ENCODE data around the gene CES2. TPM values are rescaled to one million over a fixed set of nuclear protein-coding genes. Genes with fewer than 3 reads are reported as not detected.
"Not testable (repeated sequence)": the region's sequence is repeated elsewhere in the genome, so short reads cannot be mapped to it uniquely, and the experiment has no call there.

The CES2 gene
- total and polyA plus RNA-seq, 3 experiments from 2014 or later = 23.5 to 26.6 (median 23.8) TPM

GRCh38 chr16:66944971-66945370, 9.7 kb downstream of the CES2 start:
- H3K9me3 ChIP-seq (ENCODE audit: low read length); CTCF ChIA-PET; H3K4me3 ChIP-seq (ENCODE audit: low read length); H3K4me1 ChIP-seq (ENCODE audit: insufficient read depth, low read length); DNase-seq; H3K27ac ChIP-seq (ENCODE audit: low read depth, low read length); H3K4me3 Mint-ChIP-seq; H3K9me3 Mint-ChIP-seq; H3K27ac Mint-ChIP-seq; POLR2A ChIA-PET: not testable (repeated sequence)
- peaks cover 19% of the 10 kb centered on the region for H3K36me3 ChIP-seq (ENCODE audit: insufficient read depth, low read length)
- peaks cover 10% of the 10 kb centered on the region for H3K27me3 ChIP-seq (ENCODE audit: insufficient read depth, low read length, poor library complexity, severe bottlenecking)
- Mint-ChIP-seq H3K4me1 (peaks cover 13 to 25% (median 15%) of the 10 kb centered on the region in 3 donors), H3K36me3 (peaks cover 0 to 40% (median 5%) of the 10 kb centered on the region in 3 donors), H3K27me3 (peaks cover 9 to 19% of the 10 kb centered on the region in 2 donors)

- no peak overlapping the region for H3K4me3 Mint-ChIP-seq
- Histone ChIP-seq H3K9me3 (ENCODE audit: low read length) (no peaks in the 10 kb centered on the region), H3K4me1 (ENCODE audit: insufficient read depth, low read length) (peaks cover 7% of the 10 kb centered on the region), H3K4me3 (ENCODE audit: low read length) (no peak overlapping the region), H3K27me3 (ENCODE audit: insufficient read depth, low read length, poor library complexity, severe bottlenecking) (peaks cover 10% of the 10 kb centered on the region), H3K27ac (ENCODE audit: low read depth, low read length) (no peak overlapping the region), H3K36me3 (ENCODE audit: insufficient read depth, low read length) (peaks cover 12% of the 10 kb centered on the region)
- H3K36me3 Mint-ChIP-seq = peaks cover 0 to 30% (median 5%) of the 10 kb centered on the region in 3 donors
- ChIA-PET CTCF (no interaction called here), POLR2A (no interaction called here)
- DNase-seq = no peak
- no peaks in the 10 kb centered on the region for H3K9me3 Mint-ChIP-seq
- H3K4me1 Mint-ChIP-seq = peaks cover 13 to 25% (median 15%) of the 10 kb centered on the region in 3 donors
- H3K27ac Mint-ChIP-seq = no peak overlapping the region
- peaks cover 13 to 26% of the 10 kb centered on the region in 2 donors for H3K27me3 Mint-ChIP-seq
These were observed 10.6 kb downstream of the CES2 start for GRCh38 chr16:66945939-66946338.

DNA sequence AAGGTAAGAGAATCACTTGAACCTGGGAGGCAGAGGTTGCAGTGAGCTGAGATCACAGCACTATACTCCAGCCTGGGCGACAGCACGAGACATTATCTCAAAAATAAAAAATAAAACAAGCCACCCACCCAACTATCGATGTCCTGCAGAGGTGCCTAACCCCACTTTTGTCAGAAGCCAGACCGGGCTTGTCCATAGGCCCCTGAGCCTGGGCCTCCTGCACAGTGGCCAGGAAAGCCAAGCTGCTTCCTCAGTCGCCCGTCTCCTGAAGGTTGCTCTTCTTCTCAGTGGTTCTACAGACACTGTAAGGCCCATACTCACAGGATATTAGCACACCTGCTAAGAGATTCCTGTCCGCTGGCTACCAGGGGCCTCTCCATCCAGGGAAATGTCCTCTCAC, 11.2 kb downstream of the CES2 start:
- peaks cover 7% of the 10 kb centered on the region for H3K36me3 ChIP-seq (ENCODE audit: insufficient read depth, low read length)
- no peak for DNase-seq
- CTCF ChIA-PET = no interaction called here
- no peak overlapping the region for H3K4me3 Mint-ChIP-seq
- H3K9me3 Mint-ChIP-seq = peaks cover 0 to 3% (median 0%) of the 10 kb centered on the region in 5 donors
- H3K27ac Mint-ChIP-seq = peak overlapping the region in 1 of 8 donors; percentile 1
- peaks cover 12% of the 10 kb centered on the region for H3K27me3 ChIP-seq (ENCODE audit: insufficient read depth, low read length, poor library complexity, severe bottlenecking)
- H3K36me3 Mint-ChIP-seq = peaks cover 4 to 24% (median 5%) of the 10 kb centered on the region in 3 donors
- H3K4me1 ChIP-seq (ENCODE audit: insufficient read depth, low read length) = peaks cover 7% of the 10 kb centered on the region
- H3K4me3 ChIP-seq (ENCODE audit: low read length) = no peak overlapping the region
- POLR2A ChIA-PET = no interaction called here
- no peaks in the 10 kb centered on the region for H3K9me3 ChIP-seq (ENCODE audit: low read length)
- H3K27ac ChIP-seq (ENCODE audit: low read depth, low read length) = no peak overlapping the region
- peaks cover 13 to 32% of the 10 kb centered on the region in 2 donors for H3K27me3 Mint-ChIP-seq
- H3K4me1 Mint-ChIP-seq = peaks cover 13 to 25% (median 15%) of the 10 kb centered on the region in 3 donors

DNA sequence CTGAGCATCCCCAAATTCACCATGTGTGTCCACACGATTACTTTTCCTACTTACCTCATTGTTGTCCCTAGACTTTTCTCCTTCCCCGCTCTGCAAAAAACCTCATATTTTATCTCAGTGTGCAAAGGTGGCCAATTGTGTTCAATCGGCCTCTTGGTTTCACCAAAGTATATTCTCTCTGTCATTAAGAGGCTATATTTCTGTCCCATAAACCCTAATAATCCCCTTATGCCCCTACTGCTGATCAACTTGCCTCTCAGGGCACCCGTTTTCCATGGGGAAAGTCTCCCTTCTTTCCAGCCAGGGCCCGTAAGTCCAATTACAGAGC, 11.6 kb downstream of the CES2 start:
- peak overlapping the region; percentile 85 to 93 (median 91) for H3K4me3 Mint-ChIP-seq

DNA sequence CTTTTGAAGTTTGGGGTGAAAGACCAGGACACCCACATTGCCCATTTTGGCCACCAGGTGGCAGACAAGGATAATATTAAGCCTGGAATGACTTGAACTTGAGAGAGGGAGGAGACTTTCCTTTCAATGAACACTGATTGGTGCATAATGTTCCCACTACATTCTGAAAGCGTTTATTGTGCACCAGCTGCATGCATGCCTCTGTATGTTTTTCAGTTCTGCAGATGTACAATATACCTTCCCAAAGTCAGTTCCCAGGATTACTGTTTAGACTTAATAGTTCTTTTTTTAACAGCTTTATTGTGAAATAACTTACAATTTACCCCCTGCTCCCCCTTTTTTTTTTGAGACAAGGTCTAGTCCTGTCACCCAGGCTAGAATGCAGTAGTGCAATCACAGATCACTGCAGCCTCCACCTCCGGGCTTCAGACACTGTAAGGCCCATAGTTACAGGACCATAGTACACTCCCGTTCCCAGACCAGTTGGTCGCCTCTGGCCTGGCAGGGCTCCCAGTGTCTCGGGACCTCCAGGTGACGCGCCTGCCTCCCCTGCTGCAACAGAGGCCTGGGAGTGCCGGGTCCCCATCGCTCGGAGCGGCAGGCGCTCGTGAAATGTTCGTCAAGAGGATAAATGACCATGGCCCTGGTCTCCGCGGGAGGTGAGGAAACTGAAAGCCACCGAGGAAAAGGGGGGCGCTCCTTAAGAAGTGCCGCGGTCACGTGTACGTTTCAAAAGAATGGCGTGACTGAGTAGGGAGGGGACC, 12.2 kb downstream of the CES2 start:
- peak; percentile 73 to 86 (median 79) for DNase-seq
- H3K36me3 Mint-ChIP-seq = peaks cover 5 to 14% (median 8%) of the 10 kb centered on the region in 3 donors
- Histone ChIP-seq H3K36me3 (ENCODE audit: insufficient read depth, low read length) (peaks cover 4% of the 10 kb centered on the region), H3K27ac (ENCODE audit: low read depth, low read length) (no peak overlapping the region), H3K4me3 (ENCODE audit: low read length) (peak overlapping the region; percentile 46), H3K4me1 (ENCODE audit: insufficient read depth, low read length) (peaks cover 7% of the 10 kb centered on the region), H3K27me3 (ENCODE audit: insufficient read depth, low read length, poor library complexity, severe bottlenecking) (peaks cover 16% of the 10 kb centered on the region), H3K9me3 (ENCODE audit: low read length) (no peaks in the 10 kb centered on the region)
- peaks cover 13 to 25% (median 15%) of the 10 kb centered on the region in 3 donors for H3K4me1 Mint-ChIP-seq
- ChIA-PET POLR2A (interaction anchor here (0.8 kb wide), 1 partner anchor 573 kb away, joined by 3 read pairs; no protein-coding TSS in a partner anchor), CTCF (interaction anchor here (0.7 kb wide), 1 partner anchor 10 kb away, joined by 3 read pairs; no protein-coding TSS in a partner anchor)
- peak overlapping the region in 5 of 8 donors; percentile 13 to 79 (median 47) for H3K27ac Mint-ChIP-seq
- peak overlapping the region; percentile 85 to 93 (median 91) for H3K4me3 Mint-ChIP-seq
- H3K9me3 Mint-ChIP-seq = peaks cover 0 to 4% (median 0%) of the 10 kb centered on the region in 5 donors
- H3K27me3 Mint-ChIP-seq = peaks cover 19 to 37% of the 10 kb centered on the region in 2 donors

More for the DNA sequence above, 11.6 kb downstream of the CES2 start:
- no peak for DNase-seq
- peaks cover 7% of the 10 kb centered on the region for H3K4me1 ChIP-seq (ENCODE audit: insufficient read depth, low read length)
- H3K27ac ChIP-seq (ENCODE audit: low read depth, low read length) = no peak overlapping the region
- H3K4me3 ChIP-seq (ENCODE audit: low read length) = no peak overlapping the region
- Mint-ChIP-seq H3K9me3 (peaks cover 0 to 4% (median 0%) of the 10 kb centered on the region in 5 donors), H3K4me1 (peaks cover 13 to 25% (median 15%) of the 10 kb centered on the region in 3 donors), H3K27me3 (peaks cover 15 to 36% of the 10 kb centered on the region in 2 donors), H3K36me3 (peaks cover 5 to 20% (median 8%) of the 10 kb centered on the region in 3 donors), H3K27ac (peak overlapping the region in 4 of 8 donors; percentile 1 to 56 (median 20))
- CTCF ChIA-PET = no interaction called here
- peaks cover 16% of the 10 kb centered on the region for H3K27me3 ChIP-seq (ENCODE audit: insufficient read depth, low read length, poor library complexity, severe bottlenecking)
- peaks cover 4% of the 10 kb centered on the region for H3K36me3 ChIP-seq (ENCODE audit: insufficient read depth, low read length)
- POLR2A ChIA-PET = no interaction called here
- no peaks in the 10 kb centered on the region for H3K9me3 ChIP-seq (ENCODE audit: low read length)

- no peaks in the 10 kb centered on the region for H3K9me3 ChIP-seq (ENCODE audit: low read length)
- Mint-ChIP-seq H3K27me3 (peaks cover 22 to 42% of the 10 kb centered on the region in 2 donors), H3K9me3 (peaks cover 0 to 4% (median 0%) of the 10 kb centered on the region in 5 donors), H3K4me1 (peaks cover 13 to 25% (median 15%) of the 10 kb centered on the region in 3 donors), H3K36me3 (peaks cover 0 to 8% (median 6%) of the 10 kb centered on the region in 3 donors), H3K27ac (peak overlapping the region in 4 of 8 donors; percentile 29 to 79 (median 42)), H3K4me3 (peak overlapping the region; percentile 85 to 93 (median 91))
- ChIA-PET CTCF (no interaction called here), POLR2A (interaction anchor here (0.8 kb wide), 1 partner anchor 572 kb away, joined by 3 read pairs; no protein-coding TSS in a partner anchor)
- H3K36me3 ChIP-seq (ENCODE audit: insufficient read depth, low read length) = peaks cover under 1% of the 10 kb centered on the region
- peaks cover 7% of the 10 kb centered on the region for H3K4me1 ChIP-seq (ENCODE audit: insufficient read depth, low read length)
- H3K27ac ChIP-seq (ENCODE audit: low read depth, low read length) = no peak overlapping the region
- H3K4me3 ChIP-seq (ENCODE audit: low read length) = peak overlapping the region; percentile 46
- peak in 1 of 5 donors; percentile 19 for DNase-seq
- peaks cover 16% of the 10 kb centered on the region for H3K27me3 ChIP-seq (ENCODE audit: insufficient read depth, low read length, poor library complexity, severe bottlenecking)
These were observed 13.0 kb downstream of the CES2 start for GRCh38 chr16:66948134-66948836.

GRCh38 chr16:66948837-66949225, 13.5 kb downstream of the CES2 start:
- Mint-ChIP-seq H3K4me3 (peak overlapping the region; percentile 85 to 93 (median 91)), H3K9me3 (peaks cover 0 to 4% (median 0%) of the 10 kb centered on the region in 5 donors), H3K36me3 (peaks cover 0 to 8% (median 3%) of the 10 kb centered on the region in 3 donors), H3K4me1 (peaks cover 13 to 25% (median 16%) of the 10 kb centered on the region in 3 donors), H3K27ac (no peak overlapping the region), H3K27me3 (peaks cover 23 to 45% of the 10 kb centered on the region in 2 donors)
- Histone ChIP-seq H3K36me3 (ENCODE audit: insufficient read depth, low read length) (no peaks in the 10 kb centered on the region), H3K4me3 (ENCODE audit: low read length) (peak overlapping the region; percentile 46), H3K27me3 (ENCODE audit: insufficient read depth, low read length, poor library complexity, severe bottlenecking) (peaks cover 16% of the 10 kb centered on the region), H3K4me1 (ENCODE audit: insufficient read depth, low read length) (peaks cover 7% of the 10 kb centered on the region), H3K27ac (ENCODE audit: low read depth, low read length) (no peak overlapping the region), H3K9me3 (ENCODE audit: low read length) (no peaks in the 10 kb centered on the region)
- ChIA-PET CTCF (interaction anchor here (1.2 to 1.6 kb wide), 2 partner anchors 207 to 237 kb away, joined by 3 to 4 read pairs; no protein-coding TSS in a partner anchor), POLR2A (no interaction called here)
- DNase-seq = no peak

All from CD8-positive, alpha-beta memory T cell (primary cell).